ENCODE results near the gene PAPOLG. TPM values are rescaled to one million over a fixed set of nuclear protein-coding genes. Genes with fewer than 3 reads are reported as not detected.
"Not testable (repeated sequence)": the region's sequence is repeated elsewhere in the genome, so short reads cannot be mapped to it uniquely, and the experiment has no call there.

The PAPOLG gene
- total RNA-seq, 3 donors from 2014 or later, result 15.5 to 17.2 (median 16.5) TPM

DNA sequence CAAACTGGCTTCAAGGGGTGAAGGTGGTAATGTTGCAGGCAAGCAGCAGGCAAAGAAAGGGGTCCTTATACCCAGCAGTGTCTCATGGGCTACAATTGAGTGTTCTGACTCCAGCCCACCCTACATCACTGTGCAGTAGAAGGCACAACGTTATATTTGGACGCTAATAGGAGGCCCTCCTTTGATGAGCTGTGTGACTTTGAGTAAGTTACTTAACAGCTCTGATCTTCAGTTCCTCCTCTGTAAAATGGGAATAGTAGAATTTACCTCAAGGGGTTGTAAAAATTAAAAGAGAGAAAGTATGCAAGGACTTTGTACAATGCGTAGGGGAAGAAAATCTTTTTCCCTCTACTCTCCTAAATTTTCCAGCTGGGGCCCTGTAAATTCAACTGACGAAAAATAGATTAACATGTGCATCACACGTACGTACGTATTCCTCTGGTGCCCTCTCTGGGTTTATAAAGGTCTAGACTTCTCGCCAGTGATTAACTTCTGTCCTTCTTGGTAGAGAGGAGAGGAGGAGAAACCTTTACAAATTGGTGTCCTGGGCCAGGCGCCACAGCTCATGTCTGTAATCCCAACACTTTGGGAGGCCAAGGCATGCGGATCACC lies 67.7 kb downstream of the PAPOLG start:
- peaks cover 39% of the 10 kb centered on the region for H3K4me1 Mint-ChIP-seq (ENCODE audit: low read depth)
- H3K9me3 Mint-ChIP-seq, result peaks cover 4% of the 10 kb centered on the region
- peaks cover 2% of the 10 kb centered on the region for H3K27me3 Mint-ChIP-seq (ENCODE audit: low read depth)
- ATAC-seq (no peak), DNase-seq (no peak)
- H3K36me3 Mint-ChIP-seq (ENCODE audit: insufficient read depth), result no peaks in the 10 kb centered on the region
- no peak overlapping the region for H3K4me3 Mint-ChIP-seq

DNA sequence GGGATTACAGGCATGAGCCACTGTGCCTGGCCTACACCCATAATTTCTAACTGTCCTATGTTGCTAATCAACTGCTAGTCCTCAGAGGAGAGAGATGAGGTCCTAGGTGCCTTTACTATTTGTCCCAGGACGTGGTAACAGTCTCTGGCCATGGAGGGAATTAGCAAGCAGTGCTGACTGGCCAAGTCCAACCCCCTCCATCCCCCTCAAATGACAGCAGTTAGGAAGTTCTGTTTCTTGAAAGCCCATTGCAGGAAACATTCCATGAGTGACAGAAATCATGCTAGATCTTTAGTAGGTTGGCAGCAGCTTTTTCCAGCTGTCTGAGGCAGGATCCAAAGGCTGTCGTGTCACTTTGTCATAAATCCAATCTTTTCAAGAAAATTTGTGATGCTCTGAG lies 69.6 kb downstream of the PAPOLG start:
- Mint-ChIP-seq H3K9me3 (no peaks in the 10 kb centered on the region), H3K4me1 (ENCODE audit: low read depth) (peaks cover 20% of the 10 kb centered on the region), H3K36me3 (ENCODE audit: insufficient read depth) (no peaks in the 10 kb centered on the region), H3K27me3 (ENCODE audit: low read depth) (peaks cover 7% of the 10 kb centered on the region), H3K4me3 (no peak overlapping the region)
- ATAC-seq, result no peak
- DNase-seq, result no peak

DNA sequence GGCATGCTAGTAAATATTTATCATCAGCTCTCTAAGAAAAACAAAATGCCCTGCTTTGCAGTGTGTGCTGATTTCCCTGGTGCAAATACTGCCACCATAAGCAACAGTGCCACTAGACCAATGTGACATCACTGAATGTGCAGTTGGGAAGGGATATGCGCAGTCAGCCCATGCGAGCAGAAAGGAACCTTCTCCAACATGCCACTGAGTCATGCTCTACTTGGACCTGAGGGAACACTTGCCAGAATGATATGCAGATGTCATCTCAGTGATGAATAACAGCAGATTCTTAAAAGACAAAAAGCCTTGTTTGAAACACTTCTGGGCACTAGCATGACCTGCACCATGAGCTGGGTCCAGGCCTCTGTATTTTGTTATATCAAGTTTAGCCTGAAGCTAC lies 70.0 kb downstream of the PAPOLG start:
- H3K36me3 Mint-ChIP-seq (ENCODE audit: insufficient read depth), result no peaks in the 10 kb centered on the region
- peaks cover 16% of the 10 kb centered on the region for H3K4me1 Mint-ChIP-seq (ENCODE audit: low read depth)
- no peaks in the 10 kb centered on the region for H3K9me3 Mint-ChIP-seq
- H3K27me3 Mint-ChIP-seq (ENCODE audit: low read depth), result peaks cover 8% of the 10 kb centered on the region
- ATAC-seq, result no peak
- H3K4me3 Mint-ChIP-seq, result no peak overlapping the region
- DNase-seq, result no peak

DNA sequence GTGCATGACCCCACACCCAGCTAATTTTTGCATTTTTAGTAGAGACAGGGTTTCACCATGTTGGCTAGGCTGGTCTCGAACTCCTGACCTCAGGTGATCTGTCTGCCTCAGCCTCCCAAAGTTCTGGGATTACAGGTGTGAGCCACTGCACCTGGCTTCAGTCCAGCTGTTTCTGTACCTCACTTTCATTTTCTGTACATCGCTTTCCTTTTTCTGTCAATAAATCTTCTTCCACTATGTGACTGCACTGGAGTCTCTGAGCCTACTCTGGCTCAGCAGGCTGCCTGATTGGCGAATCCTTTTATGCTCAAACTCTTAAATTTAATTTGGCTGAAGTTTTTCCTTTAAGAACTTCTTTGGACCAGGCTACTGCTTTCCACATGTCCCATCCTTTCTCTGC lies 70.8 kb downstream of the PAPOLG start:
- not testable (repeated sequence) for H3K4me3 Mint-ChIP-seq; H3K9me3 Mint-ChIP-seq; H3K36me3 Mint-ChIP-seq (ENCODE audit: insufficient read depth); DNase-seq; H3K27me3 Mint-ChIP-seq (ENCODE audit: low read depth); H3K4me1 Mint-ChIP-seq (ENCODE audit: low read depth); ATAC-seq

DNA sequence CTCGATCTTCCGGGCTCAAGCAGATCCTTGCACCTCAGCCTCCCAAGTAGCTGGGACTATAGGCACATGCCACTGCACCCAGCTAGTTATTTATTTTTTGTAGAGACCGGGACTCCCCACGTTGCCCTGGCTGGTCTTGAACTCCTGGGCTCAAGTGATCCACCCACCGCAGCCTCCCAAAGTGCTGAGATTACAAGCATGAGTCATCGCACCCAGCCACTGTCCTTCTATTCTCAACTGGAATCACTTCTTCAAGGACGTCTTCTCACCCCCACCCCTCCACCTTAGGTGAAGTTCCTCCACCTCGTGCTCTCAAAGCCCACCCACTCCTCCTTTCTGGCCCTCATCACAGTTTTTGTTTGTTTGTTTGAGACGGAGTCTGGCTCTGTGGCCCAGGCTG lies 71.3 kb downstream of the PAPOLG start:
- Mint-ChIP-seq H3K27me3 (ENCODE audit: low read depth) (peaks cover 8% of the 10 kb centered on the region), H3K4me1 (ENCODE audit: low read depth) (peaks cover 9% of the 10 kb centered on the region), H3K36me3 (ENCODE audit: insufficient read depth) (no peaks in the 10 kb centered on the region), H3K9me3 (no peaks in the 10 kb centered on the region), H3K4me3 (no peak overlapping the region)
- DNase-seq, result no peak
- no peak for ATAC-seq

DNA sequence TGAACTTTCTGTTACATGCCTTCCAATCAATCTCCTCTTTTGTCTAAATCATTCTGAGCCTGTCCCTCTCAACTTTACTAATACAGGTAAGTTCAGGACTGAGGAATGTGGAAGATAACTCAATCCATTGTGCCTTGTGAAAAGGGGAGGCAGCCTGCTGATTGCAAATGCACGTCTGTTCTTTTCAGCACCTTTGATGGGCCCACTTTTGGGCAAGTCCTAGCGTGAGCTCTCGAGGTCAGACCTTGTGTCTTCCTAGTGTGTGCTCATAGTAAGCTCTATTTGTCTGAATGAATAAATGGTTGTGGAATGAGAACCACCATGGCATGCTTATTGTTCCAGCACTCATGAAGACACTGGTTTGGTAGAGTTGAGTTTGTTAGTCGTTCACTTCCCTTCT lies 74.9 kb downstream of the PAPOLG start:
- H3K36me3 Mint-ChIP-seq (ENCODE audit: insufficient read depth), result no peaks in the 10 kb centered on the region
- ATAC-seq (no peak), DNase-seq (no peak)
- no peaks in the 10 kb centered on the region for H3K9me3 Mint-ChIP-seq
- H3K4me3 Mint-ChIP-seq, result no peak overlapping the region
- H3K4me1 Mint-ChIP-seq (ENCODE audit: low read depth), result peaks cover 32% of the 10 kb centered on the region
- H3K27me3 Mint-ChIP-seq (ENCODE audit: low read depth), result peaks cover 12% of the 10 kb centered on the region

DNA sequence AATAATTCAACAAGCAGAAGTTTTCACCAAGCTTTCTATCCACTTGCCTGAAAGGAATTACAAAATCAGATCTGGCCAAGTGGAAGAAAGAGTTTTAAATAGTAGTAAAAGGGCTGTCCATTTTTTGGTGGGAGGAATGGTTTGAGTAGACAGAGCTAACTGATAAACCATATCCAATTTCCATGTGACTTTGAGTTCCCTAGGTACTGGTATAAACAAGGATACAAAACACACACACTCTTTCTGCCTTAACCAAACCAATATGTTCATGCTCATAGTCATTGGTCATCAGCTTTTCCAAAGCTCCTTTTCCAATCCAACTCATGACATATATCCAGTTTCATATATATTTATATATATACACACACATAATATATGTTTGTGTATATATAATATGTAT lies 75.9 kb downstream of the PAPOLG start:
- Mint-ChIP-seq H3K4me3 (no peak overlapping the region), H3K9me3 (no peaks in the 10 kb centered on the region), H3K27me3 (ENCODE audit: low read depth) (peaks cover 12% of the 10 kb centered on the region), H3K36me3 (ENCODE audit: insufficient read depth) (no peaks in the 10 kb centered on the region), H3K4me1 (ENCODE audit: low read depth) (peaks cover 32% of the 10 kb centered on the region)
- no peak for ATAC-seq
- DNase-seq, result no peak

DNA sequence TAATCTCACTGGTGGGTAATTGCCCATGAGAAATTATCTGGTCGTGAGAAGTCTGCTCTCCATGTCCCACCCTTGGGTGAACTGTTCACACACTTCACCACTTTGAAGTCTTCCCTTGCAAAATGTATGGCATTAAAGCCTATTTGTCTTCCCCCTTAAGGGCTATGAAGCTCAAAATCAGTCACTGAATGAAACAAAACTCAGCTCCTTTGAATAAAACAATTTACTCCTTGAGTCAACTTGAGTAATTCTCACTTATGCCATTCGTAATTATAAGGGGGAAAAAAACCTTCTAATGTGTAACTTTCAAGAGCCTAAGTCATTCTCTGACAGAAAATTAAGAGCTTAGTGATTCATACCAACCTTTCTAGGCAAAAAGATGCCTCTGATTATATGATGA lies 76.6 kb downstream of the PAPOLG start:
- H3K4me3 Mint-ChIP-seq, result no peak overlapping the region
- peaks cover 28% of the 10 kb centered on the region for H3K4me1 Mint-ChIP-seq (ENCODE audit: low read depth)
- H3K27me3 Mint-ChIP-seq (ENCODE audit: low read depth), result peaks cover 10% of the 10 kb centered on the region
- DNase-seq (no peak), ATAC-seq (peak; percentile 87 to 90)
- H3K36me3 Mint-ChIP-seq (ENCODE audit: insufficient read depth), result no peaks in the 10 kb centered on the region
- H3K9me3 Mint-ChIP-seq, result no peaks in the 10 kb centered on the region

DNA sequence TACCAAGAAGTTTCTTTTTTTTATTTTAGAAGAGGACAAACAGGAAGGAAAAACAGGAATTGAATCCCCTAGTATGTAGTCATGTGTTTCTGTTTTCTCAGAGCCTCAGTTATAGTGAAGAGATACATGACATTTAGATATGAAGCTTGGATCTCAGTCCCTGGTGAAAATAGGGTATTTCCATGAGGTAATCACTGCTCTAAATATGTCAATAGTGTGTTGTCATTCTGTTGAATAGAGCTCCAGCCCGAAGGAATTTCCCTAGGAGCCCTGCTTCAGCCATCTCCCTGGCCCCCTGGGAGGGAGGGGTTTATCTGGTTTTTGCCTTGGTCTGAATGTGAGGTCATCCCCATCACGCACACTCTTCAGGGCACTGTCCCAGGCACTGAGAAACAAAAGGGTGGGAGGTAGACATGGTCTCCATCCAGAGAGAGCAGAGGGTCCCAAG lies 78.2 kb downstream of the PAPOLG start:
- Mint-ChIP-seq H3K27me3 (ENCODE audit: low read depth) (peaks cover 10% of the 10 kb centered on the region), H3K4me3 (no peak overlapping the region), H3K36me3 (ENCODE audit: insufficient read depth) (no peaks in the 10 kb centered on the region), H3K9me3 (no peaks in the 10 kb centered on the region), H3K4me1 (ENCODE audit: low read depth) (peaks cover 26% of the 10 kb centered on the region)
- ATAC-seq (no peak), DNase-seq (no peak)

DNA sequence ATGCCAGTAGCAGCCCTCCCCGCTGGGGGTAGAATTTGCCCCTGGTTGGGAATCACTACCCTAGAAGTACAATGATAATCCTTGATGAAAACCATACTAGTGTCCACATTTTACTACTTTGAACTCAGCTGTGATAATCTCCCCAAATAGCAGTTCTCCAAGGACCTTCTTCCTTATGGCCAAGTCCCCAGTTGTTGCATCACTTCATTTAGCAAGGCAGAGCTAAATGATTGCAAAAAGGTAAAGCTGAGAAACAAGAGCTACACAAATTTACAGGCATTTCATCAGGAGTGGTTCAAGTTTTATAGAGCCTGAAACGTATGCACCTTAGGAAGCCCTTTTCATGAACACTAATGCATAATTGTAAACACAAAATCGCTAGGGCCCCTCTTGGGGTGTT lies 80.4 kb downstream of the PAPOLG start:
- Mint-ChIP-seq H3K9me3 (no peaks in the 10 kb centered on the region), H3K4me3 (no peak overlapping the region), H3K36me3 (ENCODE audit: insufficient read depth) (no peaks in the 10 kb centered on the region), H3K4me1 (ENCODE audit: low read depth) (peaks cover 37% of the 10 kb centered on the region), H3K27me3 (ENCODE audit: low read depth) (peaks cover 5% of the 10 kb centered on the region)
- ATAC-seq (no peak), DNase-seq (no peak)

DNA sequence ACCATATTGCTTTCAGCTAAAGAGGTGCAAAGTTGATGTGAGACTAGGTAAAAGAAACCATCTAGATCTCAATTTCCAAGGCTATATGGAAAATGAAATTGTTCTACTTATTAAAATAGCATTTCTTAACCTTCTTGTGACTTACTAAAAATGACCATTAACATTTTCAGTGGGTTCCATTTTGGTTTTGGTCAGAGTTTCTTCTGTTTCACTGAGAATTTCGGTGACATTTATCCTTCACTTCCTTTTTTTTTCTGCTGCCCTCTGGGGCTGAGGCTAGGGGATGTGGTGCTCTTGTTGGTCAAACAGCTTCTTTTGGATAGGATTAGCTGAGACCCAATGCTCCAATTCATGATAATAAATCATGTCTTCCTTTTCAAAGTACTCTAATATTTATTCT lies 81.1 kb downstream of the PAPOLG start:
- peaks cover 5% of the 10 kb centered on the region for H3K27me3 Mint-ChIP-seq (ENCODE audit: low read depth)
- no peak overlapping the region for H3K4me3 Mint-ChIP-seq
- H3K4me1 Mint-ChIP-seq (ENCODE audit: low read depth), result peaks cover 37% of the 10 kb centered on the region
- ATAC-seq (no peak), DNase-seq (no peak)
- H3K9me3 Mint-ChIP-seq, result no peaks in the 10 kb centered on the region
- H3K36me3 Mint-ChIP-seq (ENCODE audit: insufficient read depth), result no peaks in the 10 kb centered on the region

DNA sequence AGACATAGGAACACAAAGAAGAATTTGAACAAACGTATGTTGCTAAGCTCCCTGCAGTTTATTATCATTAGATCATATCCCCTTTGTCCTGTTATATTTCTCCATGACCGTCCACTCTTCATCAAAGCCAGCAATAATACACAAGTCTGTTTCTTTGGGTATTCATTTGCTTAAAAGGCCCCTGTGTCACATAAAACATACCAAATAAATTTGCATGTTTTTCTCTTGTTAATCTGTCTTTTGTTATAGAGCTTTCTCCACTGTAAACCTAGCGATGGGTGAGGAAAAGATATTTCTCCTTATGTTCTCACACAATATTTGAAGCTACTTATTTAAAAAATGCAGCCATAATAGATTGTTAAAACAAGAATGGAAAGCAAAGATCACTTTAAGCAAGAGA lies 82.4 kb downstream of the PAPOLG start:
- no peaks in the 10 kb centered on the region for H3K36me3 Mint-ChIP-seq (ENCODE audit: insufficient read depth)
- ATAC-seq (no peak), DNase-seq (no peak)
- peaks cover 5% of the 10 kb centered on the region for H3K27me3 Mint-ChIP-seq (ENCODE audit: low read depth)
- H3K4me3 Mint-ChIP-seq, result no peak overlapping the region
- no peaks in the 10 kb centered on the region for H3K9me3 Mint-ChIP-seq
- H3K4me1 Mint-ChIP-seq (ENCODE audit: low read depth), result peaks cover 28% of the 10 kb centered on the region

DNA sequence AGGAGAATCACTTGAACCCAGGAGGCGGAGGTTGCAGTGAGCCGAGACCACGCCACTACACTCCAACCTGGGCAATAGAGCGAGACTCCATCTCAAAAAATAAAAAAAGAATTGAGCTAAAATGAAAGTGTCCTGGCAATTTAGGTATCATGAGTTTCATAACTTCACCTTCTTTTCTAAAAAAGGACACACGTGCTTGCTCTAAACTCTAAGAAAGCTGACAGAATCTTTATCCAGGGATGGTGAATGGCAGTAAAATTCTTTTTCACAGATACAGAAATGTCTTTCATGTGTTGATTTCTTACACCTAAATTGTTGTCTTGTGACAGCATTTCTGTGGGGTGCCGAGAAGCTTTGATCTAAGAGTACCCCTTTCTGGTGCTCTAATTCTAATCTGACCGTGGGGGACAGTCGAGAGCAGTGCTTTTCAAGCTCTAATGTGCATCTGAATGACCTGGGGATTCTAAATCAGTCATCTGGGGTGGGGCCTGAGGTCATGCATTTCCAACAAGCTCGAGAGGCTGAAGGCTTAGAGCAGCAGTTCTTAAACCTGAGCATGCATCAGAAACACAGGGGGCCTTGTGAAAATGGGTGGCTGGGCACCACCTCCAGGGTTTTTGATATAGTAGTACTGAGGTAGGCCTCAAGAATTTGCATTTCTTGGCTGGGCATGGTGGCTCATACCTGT lies 83.2 kb downstream of the PAPOLG start:
- no peaks in the 10 kb centered on the region for H3K36me3 Mint-ChIP-seq (ENCODE audit: insufficient read depth)
- H3K4me3 Mint-ChIP-seq, result no peak overlapping the region
- H3K27me3 Mint-ChIP-seq (ENCODE audit: low read depth), result peaks cover 5% of the 10 kb centered on the region
- DNase-seq (no peak), ATAC-seq (no peak)
- H3K9me3 Mint-ChIP-seq, result no peaks in the 10 kb centered on the region
- peaks cover 28% of the 10 kb centered on the region for H3K4me1 Mint-ChIP-seq (ENCODE audit: low read depth)

DNA sequence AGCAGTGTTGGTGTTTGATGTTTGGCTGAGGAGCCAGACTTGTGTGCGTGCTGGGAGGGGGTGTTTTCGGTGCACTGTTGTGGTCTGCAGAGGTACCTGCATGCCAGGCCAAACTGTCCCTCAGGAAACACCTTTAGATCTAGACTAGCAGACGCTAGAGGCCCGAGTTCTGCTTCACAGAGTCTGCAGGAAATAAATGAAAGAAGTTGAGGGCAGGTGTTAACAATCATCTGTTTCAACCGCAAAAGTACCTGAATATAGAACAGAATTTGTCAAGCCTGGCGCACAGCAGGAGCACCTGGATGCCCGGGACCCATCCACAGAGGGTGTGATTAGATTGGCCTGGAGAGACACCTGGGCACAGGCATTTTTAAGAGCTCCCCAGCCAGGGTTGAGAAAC lies 84.8 kb downstream of the PAPOLG start:
- no peak for DNase-seq
- Mint-ChIP-seq H3K4me1 (ENCODE audit: low read depth) (peaks cover 25% of the 10 kb centered on the region), H3K9me3 (no peaks in the 10 kb centered on the region)

DNA sequence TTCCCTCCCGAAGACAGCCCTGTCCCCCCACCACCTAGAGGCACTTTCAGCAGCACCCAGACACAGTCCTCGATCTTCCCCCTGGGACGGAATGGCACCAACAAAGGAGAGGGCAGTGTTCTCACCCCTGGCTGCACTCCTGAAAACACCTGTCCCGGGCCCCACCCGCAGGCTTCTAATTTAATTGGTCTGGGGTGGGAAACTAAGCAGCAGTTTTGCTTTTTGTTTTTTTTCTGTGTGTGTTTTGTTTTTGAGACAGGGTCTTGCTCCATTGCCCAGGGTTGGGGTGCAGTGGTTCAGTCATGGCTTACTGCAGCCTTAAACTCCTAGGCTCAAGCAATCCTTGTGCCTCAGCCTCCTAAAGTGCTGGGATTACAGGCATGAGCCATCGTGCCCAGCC lies 86.9 kb downstream of the PAPOLG start:
- no peak for DNase-seq
- Mint-ChIP-seq H3K36me3 (ENCODE audit: insufficient read depth) (no peaks in the 10 kb centered on the region), H3K4me1 (ENCODE audit: low read depth) (peaks cover 24% of the 10 kb centered on the region), H3K9me3 (no peaks in the 10 kb centered on the region), H3K27me3 (ENCODE audit: low read depth) (no peaks in the 10 kb centered on the region), H3K4me3 (no peak overlapping the region)
- no peak for ATAC-seq

More for the DNA sequence above, 84.8 kb downstream of the PAPOLG start:
- H3K27me3 Mint-ChIP-seq (ENCODE audit: low read depth), result no peaks in the 10 kb centered on the region
- no peaks in the 10 kb centered on the region for H3K36me3 Mint-ChIP-seq (ENCODE audit: insufficient read depth)
- peak; percentile 33 to 46 for ATAC-seq
- no peak overlapping the region for H3K4me3 Mint-ChIP-seq
